Measurements from ENCODE around the gene IPO13. TPM values are rescaled to one million over a fixed set of nuclear protein-coding genes. Genes with fewer than 3 reads are reported as not detected.

IPO13 gene
- total RNA-seq, 1 donor from 2014 or later = 57.4 TPM

DNA sequence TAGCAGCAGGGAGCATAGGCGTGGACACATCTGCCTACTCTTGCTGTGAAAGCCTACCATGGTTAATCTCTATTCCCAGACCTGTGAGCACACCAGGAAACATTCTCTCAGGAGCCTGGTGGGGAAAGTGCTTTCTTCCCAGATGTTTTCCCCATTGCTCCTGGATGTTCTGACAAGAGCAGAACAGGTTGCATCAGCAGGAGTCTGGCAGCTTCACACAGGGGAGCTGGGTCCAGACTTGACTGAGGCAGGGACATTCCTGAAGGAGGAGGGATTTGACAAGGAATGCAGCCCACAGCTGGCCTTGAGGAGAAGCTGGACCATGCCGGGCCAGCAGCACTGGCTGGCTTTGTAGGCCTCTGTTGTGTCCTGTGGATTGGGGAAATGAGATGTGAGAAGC, 34.1 kb upstream of the IPO13 start:
- H3K9me3 ChIP-seq (replicated peaks) = no peaks in the 10 kb centered on the region
- intact Hi-C loops (cut with micrococcal nuclease) = no loop called here
- H3K4me3 ChIP-seq = no peak overlapping the region
- no peak overlapping the region for H3K27ac ChIP-seq (replicated peaks)
- no peak for DNase-seq
- no peaks in the 10 kb centered on the region for H3K36me3 ChIP-seq
- TF ChIP-seq, protein P1, sequence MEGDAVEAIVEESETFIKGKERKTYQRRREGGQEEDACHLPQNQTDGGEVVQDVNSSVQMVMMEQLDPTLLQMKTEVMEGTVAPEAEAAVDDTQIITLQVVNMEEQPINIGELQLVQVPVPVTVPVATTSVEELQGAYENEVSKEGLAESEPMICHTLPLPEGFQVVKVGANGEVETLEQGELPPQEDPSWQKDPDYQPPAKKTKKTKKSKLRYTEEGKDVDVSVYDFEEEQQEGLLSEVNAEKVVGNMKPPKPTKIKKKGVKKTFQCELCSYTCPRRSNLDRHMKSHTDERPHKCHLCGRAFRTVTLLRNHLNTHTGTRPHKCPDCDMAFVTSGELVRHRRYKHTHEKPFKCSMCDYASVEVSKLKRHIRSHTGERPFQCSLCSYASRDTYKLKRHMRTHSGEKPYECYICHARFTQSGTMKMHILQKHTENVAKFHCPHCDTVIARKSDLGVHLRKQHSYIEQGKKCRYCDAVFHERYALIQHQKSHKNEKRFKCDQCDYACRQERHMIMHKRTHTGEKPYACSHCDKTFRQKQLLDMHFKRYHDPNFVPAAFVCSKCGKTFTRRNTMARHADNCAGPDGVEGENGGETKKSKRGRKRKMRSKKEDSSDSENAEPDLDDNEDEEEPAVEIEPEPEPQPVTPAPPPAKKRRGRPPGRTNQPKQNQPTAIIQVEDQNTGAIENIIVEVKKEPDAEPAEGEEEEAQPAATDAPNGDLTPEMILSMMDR (IDR thresholded peaks at IDR 0.05; ENCODE audit: borderline replicate concordance) = no peak
- no peaks in the 10 kb centered on the region for H3K27me3 ChIP-seq (ENCODE audit: low read depth)
- H3K4me1 ChIP-seq = no peaks in the 10 kb centered on the region

DNA sequence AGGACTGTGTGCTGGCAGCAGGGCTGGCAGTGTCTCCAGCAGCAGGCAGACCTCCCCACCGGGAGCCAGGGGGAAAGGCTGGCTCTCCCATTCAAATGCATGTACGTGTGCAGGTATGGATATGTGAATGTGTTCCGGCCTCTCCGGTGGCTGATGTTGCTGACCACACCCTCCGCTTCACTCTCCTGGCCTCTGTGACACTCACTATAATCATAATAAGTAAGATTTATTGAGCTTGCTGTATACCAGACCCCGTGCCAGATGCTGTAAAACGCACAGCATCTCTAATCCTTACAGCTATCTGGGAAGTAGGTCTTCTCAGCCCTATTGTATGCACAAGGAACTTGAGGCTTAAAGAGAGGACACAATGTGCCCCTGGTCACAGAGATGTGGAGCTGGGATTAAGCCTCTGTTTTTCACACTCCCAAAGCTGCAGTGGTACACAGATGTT, 33.7 kb upstream of the IPO13 start:
- H3K27me3 ChIP-seq (ENCODE audit: low read depth) = no peaks in the 10 kb centered on the region
- TF ChIP-seq, protein P1 (IDR thresholded peaks at IDR 0.05; ENCODE audit: borderline replicate concordance) = no peak
- DNase-seq = no peak
- H3K9me3 ChIP-seq (replicated peaks) = no peaks in the 10 kb centered on the region
- no peaks in the 10 kb centered on the region for H3K4me1 ChIP-seq
- H3K4me3 ChIP-seq = no peak overlapping the region
- no peaks in the 10 kb centered on the region for H3K36me3 ChIP-seq
- intact Hi-C loops (cut with micrococcal nuclease) = no loop called here
- H3K27ac ChIP-seq (replicated peaks) = no peak overlapping the region

DNA sequence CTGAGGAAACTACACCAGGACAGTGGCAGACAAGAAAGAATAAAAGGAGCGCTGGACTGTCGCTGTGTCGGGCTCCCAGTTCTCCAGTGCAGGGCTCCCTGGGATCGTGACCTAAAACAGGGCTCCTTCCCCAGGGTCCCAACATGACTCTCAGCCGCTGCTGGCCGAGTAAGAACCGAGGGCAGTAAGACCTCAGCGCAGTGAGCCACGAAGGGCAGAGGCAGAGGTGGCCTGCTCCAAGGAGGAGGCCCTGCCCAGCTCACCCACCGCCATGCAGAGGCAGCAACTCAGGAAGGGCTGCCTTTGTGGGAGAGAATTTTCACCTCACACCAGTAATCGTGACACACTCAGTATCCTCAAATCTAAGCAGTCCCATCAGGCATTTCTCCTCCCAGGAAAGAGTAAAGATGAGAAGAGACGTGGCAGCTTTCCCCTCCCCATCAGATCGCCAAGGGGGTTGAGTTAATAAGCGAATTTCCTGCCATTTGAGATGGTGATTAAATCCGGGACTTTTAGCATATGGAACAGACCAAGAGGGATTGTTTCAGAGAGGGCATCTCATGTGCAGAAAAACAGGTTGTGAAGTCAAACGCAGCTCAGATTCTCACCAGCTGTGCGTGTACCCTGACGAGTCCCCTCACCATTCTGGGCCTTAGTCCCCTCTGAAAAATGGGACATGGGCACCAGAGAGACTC, 32.9 kb upstream of the IPO13 start:
- H3K36me3 ChIP-seq = no peaks in the 10 kb centered on the region
- no peak for DNase-seq
- H3K4me1 ChIP-seq = no peaks in the 10 kb centered on the region
- no peak overlapping the region for H3K27ac ChIP-seq (replicated peaks)
- H3K27me3 ChIP-seq (ENCODE audit: low read depth) = no peaks in the 10 kb centered on the region
- no peak overlapping the region for H3K4me3 ChIP-seq
- H3K9me3 ChIP-seq (replicated peaks) = no peaks in the 10 kb centered on the region
- TF ChIP-seq, protein P1 (IDR thresholded peaks at IDR 0.05; ENCODE audit: borderline replicate concordance) = no peak
- intact Hi-C loops (cut with micrococcal nuclease) = no loop called here

DNA sequence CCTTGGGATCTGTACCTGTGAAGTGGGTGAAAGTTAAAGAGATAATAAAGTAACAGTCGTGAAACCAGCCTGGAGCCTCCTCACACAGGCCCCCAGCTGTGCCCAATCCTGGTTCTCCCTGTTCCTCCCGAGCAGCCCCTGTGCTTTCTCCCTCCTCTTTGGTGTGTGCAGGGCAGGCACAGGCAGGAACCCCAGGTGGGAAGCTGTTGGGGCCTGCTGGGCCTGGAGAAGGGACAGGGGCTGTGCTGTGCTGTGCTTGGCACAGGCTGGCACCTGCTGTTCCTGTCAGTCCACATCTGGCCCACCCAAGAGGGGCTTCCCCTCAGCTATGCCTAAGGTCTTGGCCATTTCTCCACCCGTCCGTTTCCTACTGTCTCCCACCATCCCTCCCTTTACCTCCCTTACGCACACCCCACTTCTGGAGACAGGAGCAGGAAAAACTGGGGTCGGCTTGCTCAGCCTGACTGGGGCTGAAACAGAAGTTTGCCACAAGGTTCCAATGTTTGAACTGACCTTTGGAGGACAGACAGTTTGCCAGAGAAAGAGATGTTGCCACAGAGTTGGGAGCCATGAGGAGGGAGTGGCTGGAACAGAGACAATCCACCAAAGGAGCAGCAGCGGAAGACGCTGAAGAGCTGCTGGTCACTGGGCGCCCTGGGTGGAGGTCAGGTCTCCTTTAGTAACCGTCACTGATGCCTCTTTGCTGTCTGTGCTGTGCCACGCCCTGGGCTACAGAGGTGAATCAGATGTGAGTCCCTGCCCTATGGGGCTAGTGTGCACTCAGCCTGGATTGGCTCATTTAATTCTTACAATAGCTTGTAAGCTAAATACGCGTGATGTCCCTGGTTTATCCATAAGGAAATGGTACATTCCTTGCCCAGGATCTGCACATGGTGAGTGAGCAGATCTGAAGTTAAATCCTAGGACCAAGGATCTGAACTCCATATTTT, 31.9 kb upstream of the IPO13 start:
- no peak for DNase-seq
- no peak overlapping the region for H3K4me3 ChIP-seq
- H3K9me3 ChIP-seq (replicated peaks) = no peaks in the 10 kb centered on the region
- intact Hi-C loops (cut with micrococcal nuclease) = no loop called here
- no peaks in the 10 kb centered on the region for H3K27me3 ChIP-seq (ENCODE audit: low read depth)
- TF ChIP-seq, protein P1 (IDR thresholded peaks at IDR 0.05; ENCODE audit: borderline replicate concordance) = no peak
- H3K36me3 ChIP-seq = no peaks in the 10 kb centered on the region
- no peaks in the 10 kb centered on the region for H3K4me1 ChIP-seq
- H3K27ac ChIP-seq (replicated peaks) = no peak overlapping the region

DNA sequence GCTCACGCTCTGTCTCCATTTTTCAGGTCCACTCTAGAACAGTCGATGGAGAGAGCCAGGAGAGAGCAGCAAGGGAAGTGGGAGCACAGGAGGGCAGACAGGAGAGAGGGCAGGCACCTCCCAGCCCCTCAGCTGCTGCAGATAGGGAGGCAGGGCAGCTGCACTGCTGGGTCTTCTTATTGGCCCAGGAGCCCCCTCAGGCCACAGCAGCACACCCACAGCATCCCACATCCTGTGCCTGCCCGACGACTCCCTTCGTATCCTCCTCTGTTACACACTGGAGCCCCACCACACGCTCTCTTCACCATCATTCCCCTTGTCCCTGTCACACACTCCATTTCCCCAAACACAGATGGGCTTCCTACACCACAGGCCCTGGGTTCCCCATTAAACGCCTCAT, 26.8 kb upstream of the IPO13 start:
- no peak for DNase-seq
- Histone ChIP-seq H3K27me3 (ENCODE audit: low read depth) (no peaks in the 10 kb centered on the region), H3K27ac (replicated peaks) (no peak overlapping the region), H3K4me3 (no peak overlapping the region), H3K4me1 (no peaks in the 10 kb centered on the region), H3K36me3 (peaks cover 8% of the 10 kb centered on the region), H3K9me3 (replicated peaks) (no peaks in the 10 kb centered on the region)
- TF ChIP-seq, protein P1 (IDR thresholded peaks at IDR 0.05; ENCODE audit: borderline replicate concordance) = no peak
- intact Hi-C loops (cut with micrococcal nuclease) = no loop called here
